Gastroesophageal sphincter (tissue), 3 donors: Measurements from ENCODE around the gene OPCML.

Experiments
- EP300 ChIP-seq: sonication (generic); formaldehyde crosslinking; IDR thresholded peaks from one replicate; pipeline ENCODE4 v1.6.1; 2017; ENCODE audit warnings: antibody characterized with exemption, mild to moderate bottlenecking
- POLR2A ChIP-seq, 2 donors: fragments of 450-650 bp; IDR thresholded peaks; one replicate each; pipeline ENCODE4 v1.6.1; 2017; ENCODE audit warnings: antibody characterized with exemption in 2 of 2, mild to moderate bottlenecking in 2 of 2, moderate library complexity in 1 of 2
- POLR2AphosphoS5 ChIP-seq: sonication (generic); formaldehyde crosslinking; IDR thresholded peaks from one replicate; pipeline ENCODE4 v1.6.1; 2017; ENCODE audit warnings: antibody characterized with exemption
- TF ChIP-seq, protein P1 (sequence below), 4 experiments: fragments of 200-600 bp in 2 of 4; fragments of 450-650 bp in 2 of 4; sonication (generic) in 1 of 4; IDR thresholded peaks; one replicate each; pipeline ENCODE4 v1.5.1; 2017 to 2019; ENCODE audit warnings: antibody characterized with exemption in 4 of 4, mild to moderate bottlenecking in 2 of 4, moderate library complexity in 2 of 4

DNA sequence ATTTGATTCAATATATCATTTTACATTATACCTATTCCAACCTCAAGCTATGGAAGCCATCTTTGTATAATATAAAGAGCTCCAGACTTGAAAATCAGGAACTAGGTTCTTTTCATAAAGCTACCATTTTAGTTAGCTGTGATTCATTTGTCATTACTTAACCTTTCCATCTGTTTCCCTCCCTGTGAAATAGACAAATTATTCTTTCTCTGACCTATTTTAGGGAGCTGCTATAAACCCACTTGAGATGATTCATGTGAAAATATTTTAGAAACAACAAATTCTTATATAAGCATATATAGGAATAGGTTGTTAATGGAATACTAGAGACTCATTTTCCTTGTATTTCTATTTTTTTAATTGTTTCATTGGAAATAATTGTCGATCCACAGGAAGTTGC lies 1012.1 kb downstream of the OPCML start:
- TF ChIP-seq, protein P1, sequence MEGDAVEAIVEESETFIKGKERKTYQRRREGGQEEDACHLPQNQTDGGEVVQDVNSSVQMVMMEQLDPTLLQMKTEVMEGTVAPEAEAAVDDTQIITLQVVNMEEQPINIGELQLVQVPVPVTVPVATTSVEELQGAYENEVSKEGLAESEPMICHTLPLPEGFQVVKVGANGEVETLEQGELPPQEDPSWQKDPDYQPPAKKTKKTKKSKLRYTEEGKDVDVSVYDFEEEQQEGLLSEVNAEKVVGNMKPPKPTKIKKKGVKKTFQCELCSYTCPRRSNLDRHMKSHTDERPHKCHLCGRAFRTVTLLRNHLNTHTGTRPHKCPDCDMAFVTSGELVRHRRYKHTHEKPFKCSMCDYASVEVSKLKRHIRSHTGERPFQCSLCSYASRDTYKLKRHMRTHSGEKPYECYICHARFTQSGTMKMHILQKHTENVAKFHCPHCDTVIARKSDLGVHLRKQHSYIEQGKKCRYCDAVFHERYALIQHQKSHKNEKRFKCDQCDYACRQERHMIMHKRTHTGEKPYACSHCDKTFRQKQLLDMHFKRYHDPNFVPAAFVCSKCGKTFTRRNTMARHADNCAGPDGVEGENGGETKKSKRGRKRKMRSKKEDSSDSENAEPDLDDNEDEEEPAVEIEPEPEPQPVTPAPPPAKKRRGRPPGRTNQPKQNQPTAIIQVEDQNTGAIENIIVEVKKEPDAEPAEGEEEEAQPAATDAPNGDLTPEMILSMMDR (IDR thresholded peaks at IDR 0.05) = no peak
- TF ChIP-seq POLR2AphosphoS5 (no peak), POLR2A (IDR thresholded peaks at IDR 0.05) (no peak), EP300 (no peak)
